ENCODE results near the gene IL1RAPL1. TPM values are rescaled to one million over a fixed set of nuclear protein-coding genes. Genes with fewer than 3 reads are reported as not detected.

IL1RAPL1 gene
- total and polyA plus RNA-seq, 9 of the 15 experiments (the other 6 are each of a cell fraction or from before 2014, with no cell fraction given): 0.04 to 0.07 (median 0.04) TPM; not detected in 6

DNA sequence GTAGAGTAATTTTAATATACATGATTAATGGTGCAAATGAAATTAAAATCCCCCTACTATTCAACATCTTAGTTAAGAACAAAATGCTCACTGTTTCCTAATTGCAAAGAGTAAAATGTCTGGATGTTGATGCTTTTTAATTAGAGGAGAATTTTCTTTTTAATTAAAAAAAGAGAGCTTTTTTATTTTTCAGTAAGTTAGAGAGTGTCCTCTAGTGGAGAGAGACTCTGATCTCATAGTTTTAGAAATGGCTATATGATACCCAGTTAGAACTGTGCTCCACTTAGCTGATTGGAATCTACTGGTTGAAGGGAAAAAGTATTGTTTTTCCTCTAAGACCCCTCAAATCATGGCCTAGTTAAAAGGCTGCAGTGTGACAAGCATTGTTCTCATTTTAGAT lies 1316.1 kb downstream of the IL1RAPL1 start (continued):
- no peak for TF ChIP-seq HOXB6 (CRISPR knock-in tag; IDR thresholded peaks at IDR 0.05; ENCODE audit: borderline replicate concordance)
- no peak for TF ChIP-seq CXXC5 (CRISPR knock-in tag; IDR thresholded peaks at IDR 0.05)
- no peak for TF ChIP-seq SMAD3 (CRISPR knock-in tag; conservative IDR thresholded peaks at IDR 0.05)
- no peak for TF ChIP-seq DDX20 (tag; IDR thresholded peaks at IDR 0.05; ENCODE audit: low read depth)
- TF ChIP-seq CHD4 (IDR thresholded peaks at IDR 0.05; ENCODE audit: insufficient read depth, insufficient replicate concordance, low read depth, low read length, poor library complexity, severe bottlenecking): no peak

DNA sequence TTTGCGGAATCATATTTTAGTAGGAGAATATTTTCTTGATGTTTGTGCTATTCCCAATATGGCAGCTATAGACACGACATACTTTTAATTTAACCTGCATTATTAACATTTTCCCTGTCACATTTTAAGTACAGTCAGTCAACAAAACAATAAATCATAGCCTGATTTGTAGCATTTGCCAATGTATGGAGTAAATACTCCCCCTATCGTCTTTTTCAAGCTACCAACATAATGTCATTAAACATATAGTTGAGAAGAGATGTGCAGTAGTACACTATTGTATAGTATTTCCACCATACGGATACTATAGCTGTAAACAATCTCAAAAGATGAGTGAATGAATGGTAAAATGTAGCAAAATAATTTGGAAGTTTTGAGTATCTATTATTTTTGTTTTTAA lies 1324.4 kb downstream of the IL1RAPL1 start:
- no peak for FAIRE-seq
- BruUV-seq (replicated peaks): no TSS peak

More for the DNA sequence above, 1324.4 kb downstream of the IL1RAPL1 start:
- ChIA-PET CTCF (ENCODE audit: low intra/inter-chr PET ratio) (no interaction called here), POLR2A (no interaction called here)
- no peaks in the 10 kb centered on the region for H3K36me3 ChIP-seq (ENCODE audit: control insufficient read depth, insufficient read depth, low read length)
- no peak for DNase-seq (ENCODE audit: extremely low read depth in 1 of 4, low spot score in 3 of 4)
- no peaks in the 10 kb centered on the region for H3K79me2 ChIP-seq (ENCODE audit: control insufficient read depth, insufficient read depth, low read length)
- TF ChIP-seq YBX1 (IDR thresholded peaks at IDR 0.05) (no peak), MEIS2 (IDR thresholded peaks at IDR 0.05; ENCODE audit: partially characterized antibody) (peak; percentile 37), WHSC1 (IDR thresholded peaks at IDR 0.05; ENCODE audit: low read length) (no peak), RNF2 (IDR thresholded peaks at IDR 0.05) (no peak), ARNT (IDR thresholded peaks at IDR 0.05) (no peak), ZNF143 (CRISPR knock-in tag; IDR thresholded peaks at IDR 0.05) (no peak), CC2D1A (IDR thresholded peaks at IDR 0.05) (no peak), NBN (IDR thresholded peaks at IDR 0.05; ENCODE audit: low read depth) (no peak)
- TF ChIP-seq, protein P1, sequence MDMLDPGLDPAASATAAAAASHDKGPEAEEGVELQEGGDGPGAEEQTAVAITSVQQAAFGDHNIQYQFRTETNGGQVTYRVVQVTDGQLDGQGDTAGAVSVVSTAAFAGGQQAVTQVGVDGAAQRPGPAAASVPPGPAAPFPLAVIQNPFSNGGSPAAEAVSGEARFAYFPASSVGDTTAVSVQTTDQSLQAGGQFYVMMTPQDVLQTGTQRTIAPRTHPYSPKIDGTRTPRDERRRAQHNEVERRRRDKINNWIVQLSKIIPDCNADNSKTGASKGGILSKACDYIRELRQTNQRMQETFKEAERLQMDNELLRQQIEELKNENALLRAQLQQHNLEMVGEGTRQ (CRISPR knock-in tag; IDR thresholded peaks at IDR 0.05): no peak
- no peak overlapping the region for H2AFZ ChIP-seq (ENCODE audit: low read depth, low read length)
- in situ Hi-C loops (cut with MboI): no loop called here
- intact Hi-C loops (cut with micrococcal nuclease): no loop called here
- no peak overlapping the region for H3K27ac ChIP-seq (ENCODE audit: extremely low read depth, low read depth, low read length)
- H3K9ac ChIP-seq (ENCODE audit: insufficient read depth in 1 of 2, low read depth in 2 of 2, low read length in 2 of 2): no peak overlapping the region
- WGBS (ENCODE audit: insufficient coverage, low coverage, missing lambda C conversion rate): 0% methylated on average over 4 of the region's 4 CpGs
- H3K9me3 ChIP-seq (replicated peaks; ENCODE audit: control insufficient read depth, insufficient read depth, low read depth, low read length): no peaks in the 10 kb centered on the region
- H4K20me1 ChIP-seq (replicated peaks; ENCODE audit: control insufficient read depth, insufficient read depth, low read length): no peaks in the 10 kb centered on the region
- H3K4me1 ChIP-seq (replicated peaks in 1 of 2; ENCODE audit: control insufficient read depth in 2 of 2, insufficient read depth in 2 of 2, low read length in 2 of 2): no peaks in the 10 kb centered on the region
- ATAC-seq: no peak
- H3K4me2 ChIP-seq (ENCODE audit: insufficient read depth, low read length): no peak overlapping the region
- H3K27me3 ChIP-seq (ENCODE audit: control insufficient read depth in 2 of 2, insufficient read depth in 2 of 2, low read length in 2 of 2): no peaks in the 10 kb centered on the region
- no peaks in the 10 kb centered on the region for H3K9me1 ChIP-seq (ENCODE audit: control insufficient read depth, insufficient read depth, low read length)
- H3K4me3 ChIP-seq: no peak overlapping the region

Data from K562 (cell line).